SU-DHL-6 (cell line): ENCODE data around the gene LEMD3.

ENCODE experiments used
- CTCF ChIP-seq: fragments of 200-600 bp; sonication (generic); IDR thresholded peaks from one replicate; pipeline ENCODE4 v1.5.1; 2017; ENCODE audit warnings: antibody characterized with exemption, mild to moderate bottlenecking, low read length, moderate library complexity; ENCODE audit not compliant: insufficient read depth, poor library complexity, severe bottlenecking
- EZH2phosphoT487 ChIP-seq: fragments of 200-600 bp; sonication (generic), shearing (Covaris generic); conservative IDR thresholded peaks from 2 replicates; pipeline ENCODE4 v1.6.1; 2018; ENCODE audit warnings: mild to moderate bottlenecking, antibody characterized with exemption, low read length, moderate library complexity, mixed read lengths

GRCh38 chr12:65279369-65280112, 110.2 kb downstream of the LEMD3 start:
- TF ChIP-seq CTCF = no peak
- TF ChIP-seq EZH2phosphoT487 = no peak
